Fibroblast of villous mesenchyme (primary cell): ENCODE measurements around the gene CASP2. TPM values are rescaled to one million over a fixed set of nuclear protein-coding genes. Genes with fewer than 3 reads are reported as not detected.
"Not testable (repeated sequence)": the region's sequence is repeated elsewhere in the genome, so short reads cannot be mapped to it uniquely, and the experiment has no call there.

Experiments
- DNase-seq: peaks from one replicate; pipeline ENCODE4 v3.0.0-alpha.2; 2010; ENCODE audit warnings: low read depth
- H3K4me3 ChIP-seq: 2 replicates; pipeline ENCODE4 v1.5.1; 2011; ENCODE audit warnings: low read depth, mild to moderate bottlenecking, low read length
- total RNA-seq: library from RNA; depleted of rRNA; stranded (reverse); fragments of >200 nt; gene quantifications from 2 replicates; pipeline ENCODE4 v1.2.3, GENCODE V29; 2012
- TF ChIP-seq, protein P1 (sequence below): IDR thresholded peaks from 2 replicates; pipeline ENCODE4 v1.5.1; 2012; ENCODE audit warnings: low read depth, mild to moderate bottlenecking, low read length; ENCODE audit not compliant: insufficient read depth

Gene CASP2
- total RNA-seq, 1 donor: 16.0 TPM

DNA sequence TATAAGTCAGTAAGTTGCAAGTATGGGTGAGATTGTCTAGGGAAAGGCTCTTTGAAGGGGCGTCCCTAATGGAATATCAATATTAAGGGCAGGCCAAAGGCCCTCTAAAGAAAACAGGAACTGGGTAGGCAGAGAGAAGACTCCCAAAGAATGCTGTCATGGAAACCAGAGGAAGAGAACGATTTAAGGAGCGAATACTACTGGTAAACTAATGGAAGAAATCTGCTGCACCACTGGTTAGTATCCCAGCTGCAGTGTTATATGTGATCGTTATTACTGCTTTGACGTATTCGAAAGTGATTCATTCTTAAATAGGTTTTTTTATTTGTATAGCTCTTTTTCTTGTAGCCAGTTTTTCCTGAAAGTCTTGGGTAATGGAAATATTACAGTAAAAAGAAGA is 1.3 kb downstream of the CASP2 start:
- peak overlapping the region; percentile 89 for H3K4me3 ChIP-seq
- TF ChIP-seq, protein P1, sequence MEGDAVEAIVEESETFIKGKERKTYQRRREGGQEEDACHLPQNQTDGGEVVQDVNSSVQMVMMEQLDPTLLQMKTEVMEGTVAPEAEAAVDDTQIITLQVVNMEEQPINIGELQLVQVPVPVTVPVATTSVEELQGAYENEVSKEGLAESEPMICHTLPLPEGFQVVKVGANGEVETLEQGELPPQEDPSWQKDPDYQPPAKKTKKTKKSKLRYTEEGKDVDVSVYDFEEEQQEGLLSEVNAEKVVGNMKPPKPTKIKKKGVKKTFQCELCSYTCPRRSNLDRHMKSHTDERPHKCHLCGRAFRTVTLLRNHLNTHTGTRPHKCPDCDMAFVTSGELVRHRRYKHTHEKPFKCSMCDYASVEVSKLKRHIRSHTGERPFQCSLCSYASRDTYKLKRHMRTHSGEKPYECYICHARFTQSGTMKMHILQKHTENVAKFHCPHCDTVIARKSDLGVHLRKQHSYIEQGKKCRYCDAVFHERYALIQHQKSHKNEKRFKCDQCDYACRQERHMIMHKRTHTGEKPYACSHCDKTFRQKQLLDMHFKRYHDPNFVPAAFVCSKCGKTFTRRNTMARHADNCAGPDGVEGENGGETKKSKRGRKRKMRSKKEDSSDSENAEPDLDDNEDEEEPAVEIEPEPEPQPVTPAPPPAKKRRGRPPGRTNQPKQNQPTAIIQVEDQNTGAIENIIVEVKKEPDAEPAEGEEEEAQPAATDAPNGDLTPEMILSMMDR: no peak
- peak; percentile 16 for DNase-seq

DNA sequence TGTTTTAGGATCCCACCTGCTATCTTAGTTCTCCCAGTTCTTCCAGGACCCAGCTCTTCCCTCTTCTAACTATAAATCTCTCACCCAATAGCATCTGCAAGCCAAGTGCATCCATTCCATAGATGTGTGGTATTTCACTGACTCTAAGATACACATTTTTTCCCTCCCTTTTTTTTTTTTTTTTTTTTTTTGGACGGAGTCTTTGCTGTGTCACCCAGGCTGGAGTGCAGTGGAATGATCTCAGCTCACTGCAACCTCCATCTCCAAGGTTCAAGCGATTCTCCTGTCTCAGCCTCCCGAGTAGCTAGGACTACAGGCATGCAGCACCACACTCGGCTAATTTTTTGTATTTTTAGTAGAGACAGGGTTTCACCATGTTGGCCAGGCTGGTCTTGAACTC is 1.7 kb downstream of the CASP2 start:
- H3K4me3 ChIP-seq: peak overlapping the region; percentile 89
- DNase-seq: not testable (repeated sequence)

DNA sequence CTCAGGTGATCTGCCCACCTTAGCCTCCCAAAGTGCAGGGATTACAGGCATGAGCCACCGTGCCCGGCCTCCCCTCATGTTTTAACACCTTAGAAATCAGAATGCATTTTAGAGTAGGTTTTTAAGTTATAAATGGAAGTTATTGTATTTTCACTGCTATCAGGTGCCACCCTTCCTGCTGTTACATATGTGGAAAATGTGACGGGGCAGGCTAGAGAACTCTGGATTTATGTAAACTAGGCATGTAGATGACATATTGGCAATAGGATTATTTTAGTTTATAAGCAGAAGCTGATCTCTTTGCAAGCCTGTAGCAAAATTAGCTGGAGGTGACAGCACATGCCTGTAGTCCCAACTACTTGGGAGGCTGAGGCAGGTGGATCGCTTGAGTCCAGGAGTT is 2.1 kb downstream of the CASP2 start:
- DNase-seq: no peak
- no peak overlapping the region for H3K4me3 ChIP-seq
- TF ChIP-seq, protein P1: no peak

DNA sequence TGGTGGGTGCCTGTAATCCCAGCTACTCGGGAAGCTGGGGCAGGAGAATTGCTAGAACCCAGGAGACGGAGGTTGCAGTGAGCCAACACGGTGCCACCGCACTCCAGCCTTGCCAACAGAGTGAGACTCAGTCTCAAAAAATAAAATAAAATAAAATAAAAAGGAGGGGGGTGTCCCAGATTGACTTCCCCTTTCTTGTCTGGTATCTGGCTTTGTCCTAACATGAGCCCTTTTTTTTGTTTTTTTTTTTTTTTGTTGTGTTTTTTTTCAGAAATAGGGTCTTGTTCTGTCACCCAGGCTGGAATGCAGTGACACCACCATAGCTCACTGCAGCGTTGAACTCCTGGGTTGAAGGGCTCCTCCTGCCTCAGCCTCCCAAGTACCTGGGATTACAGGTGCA is 4.7 kb downstream of the CASP2 start:
- no peak for DNase-seq
- no peak overlapping the region for H3K4me3 ChIP-seq
- TF ChIP-seq, protein P1: no peak

DNA sequence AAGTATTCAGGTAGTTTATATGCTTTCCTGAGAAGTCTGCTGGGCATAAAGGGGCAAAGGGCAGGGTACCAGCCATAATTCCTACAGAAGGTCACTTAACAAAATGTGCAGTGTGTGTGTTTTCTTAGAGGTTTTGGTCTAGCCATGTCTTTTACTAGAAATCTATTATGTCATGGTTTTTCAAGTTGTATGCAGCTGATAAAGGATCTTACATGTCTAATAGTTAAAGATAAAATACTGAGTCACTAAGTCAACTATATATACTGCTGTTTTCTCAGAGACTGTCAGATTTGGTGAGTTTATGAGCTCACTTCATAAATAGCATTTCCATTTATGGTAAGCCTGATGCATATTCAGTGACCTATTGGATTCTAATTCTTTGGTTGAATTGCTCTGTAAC is 7.7 kb downstream of the CASP2 start:
- no peak overlapping the region for H3K4me3 ChIP-seq
- DNase-seq: peak; percentile 73
- TF ChIP-seq, protein P1: no peak

DNA sequence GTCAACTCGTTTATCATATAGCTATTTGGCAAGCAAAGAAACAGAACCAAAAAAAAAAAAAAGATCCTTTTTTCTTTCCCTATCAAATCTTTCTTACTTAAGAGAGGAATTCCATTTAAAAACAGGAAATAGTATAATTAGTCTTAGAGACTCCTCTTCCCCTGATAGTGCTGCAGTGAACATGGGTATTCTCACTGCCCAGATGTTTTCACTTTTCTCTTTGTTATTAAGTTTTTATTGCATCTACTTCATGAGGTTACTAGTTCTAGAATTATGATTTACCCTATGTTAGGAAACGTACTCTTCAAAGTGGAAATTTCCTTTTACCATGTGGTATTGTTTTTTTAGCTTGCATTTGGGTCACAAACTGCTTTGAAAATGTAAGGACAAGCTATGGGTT is 8.5 kb downstream of the CASP2 start:
- TF ChIP-seq, protein P1: no peak
- no peak overlapping the region for H3K4me3 ChIP-seq
- peak; percentile 62 for DNase-seq

DNA sequence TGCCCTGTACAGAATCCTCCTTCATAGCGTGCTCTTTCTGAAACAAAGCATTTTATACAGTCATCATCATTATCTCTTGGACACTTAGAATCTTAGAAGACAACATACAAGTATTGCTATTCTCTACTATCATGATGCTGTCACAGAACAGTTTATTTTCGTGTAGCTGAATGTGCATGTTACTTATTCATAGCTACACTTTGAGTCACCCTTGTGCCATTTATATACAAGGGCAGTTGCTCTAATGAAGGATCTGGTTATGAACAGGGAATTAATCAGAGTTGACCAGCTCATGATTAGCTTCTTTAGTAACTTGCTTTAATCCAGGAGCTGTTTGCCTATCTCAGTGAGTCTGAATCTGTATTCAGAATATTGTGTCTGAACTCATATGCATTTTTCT is 11.2 kb downstream of the CASP2 start:
- TF ChIP-seq, protein P1: no peak
- no peak for DNase-seq
- H3K4me3 ChIP-seq: no peak overlapping the region
